H9 (cell line): Measurements from ENCODE around the gene SLC16A1. TPM values are rescaled to one million over a fixed set of nuclear protein-coding genes. Genes with fewer than 3 reads are reported as not detected.

Source experiments
- DNase-seq: peaks from one replicate; pipeline ENCODE4 v3.0.0-alpha.2; 2017
- H2AFZ ChIP-seq: one replicate; pipeline ENCODE4 v1.6.1; 2013; ENCODE audit warnings: mild to moderate bottlenecking, low read length, control low read depth, moderate library complexity
- H2AK5ac ChIP-seq: 2 replicates; pipeline ENCODE4 v1.6.1; 2013; ENCODE audit warnings: low read length, control low read depth, mixed read lengths; ENCODE audit not compliant: insufficient read length
- H2BK120ac ChIP-seq: one replicate; pipeline ENCODE4 v1.6.1; 2013; ENCODE audit warnings: low read depth, mild to moderate bottlenecking, low read length, control low read depth, inconsistent platforms; ENCODE audit not compliant: poor library complexity, severe bottlenecking
- H2BK12ac ChIP-seq: 2 replicates; pipeline ENCODE4 v1.6.1; 2013; ENCODE audit warnings: low read length, control low read depth, mixed read lengths, low read depth; ENCODE audit not compliant: insufficient read length
- H2BK15ac ChIP-seq: 2 replicates; pipeline ENCODE4 v1.6.1; 2013; ENCODE audit warnings: low read depth, low read length, control low read depth
- H2BK20ac ChIP-seq: one replicate; pipeline ENCODE4 v1.6.1; 2013; ENCODE audit warnings: low read depth, mild to moderate bottlenecking, low read length, control low read depth, inconsistent platforms; ENCODE audit not compliant: poor library complexity, severe bottlenecking
- H2BK5ac ChIP-seq: 2 replicates; pipeline ENCODE4 v1.6.1; 2013; ENCODE audit warnings: low read length, control low read depth, mixed read lengths; ENCODE audit not compliant: insufficient read length
- H3K14ac ChIP-seq: 2 replicates; pipeline ENCODE4 v1.6.1; 2013; ENCODE audit warnings: low read length, control low read depth; ENCODE audit not compliant: insufficient read depth
- H3K18ac ChIP-seq: 2 replicates; pipeline ENCODE4 v1.6.1; 2013; ENCODE audit warnings: low read depth, mild to moderate bottlenecking, mixed read lengths, low read length, control low read depth; ENCODE audit not compliant: insufficient read length
- H3K23ac ChIP-seq: 2 replicates; pipeline ENCODE4 v1.6.1; 2013; ENCODE audit warnings: low read length, control low read depth, mixed read lengths, low read depth; ENCODE audit not compliant: insufficient read length
- H3K23me2 ChIP-seq: 2 replicates; pipeline ENCODE4 v1.6.1; 2013; ENCODE audit warnings: low read depth, mild to moderate bottlenecking, mixed read lengths, low read length, control low read depth; ENCODE audit not compliant: insufficient read length, poor library complexity, severe bottlenecking
- H3K27ac ChIP-seq: 2 replicates; pipeline ENCODE4 v1.5.1; 2013; ENCODE audit warnings: low read length, control low read depth, mixed read lengths, low read depth; ENCODE audit not compliant: insufficient read length
- H3K27me3 ChIP-seq: 2 replicates; pipeline ENCODE4 v1.6.1; 2013; ENCODE audit warnings: low read length, control low read depth, inconsistent platforms; ENCODE audit not compliant: insufficient read depth
- H3K4ac ChIP-seq: 2 replicates; pipeline ENCODE4 v1.6.1; 2013; ENCODE audit warnings: low read depth, mild to moderate bottlenecking, control low read depth, inconsistent platforms, low read length, moderate library complexity
- H3K4me1 ChIP-seq: 2 replicates; pipeline ENCODE4 v1.6.1; 2013; ENCODE audit warnings: low read length, control low read depth, inconsistent platforms; ENCODE audit not compliant: insufficient read depth
- H3K4me2 ChIP-seq: 2 replicates; pipeline ENCODE4 v1.6.1; 2013; ENCODE audit warnings: low read length, control low read depth, mixed read lengths; ENCODE audit not compliant: insufficient read length, insufficient read depth
- H3K56ac ChIP-seq: 2 replicates; pipeline ENCODE4 v1.6.1; 2013; ENCODE audit warnings: low read depth, mild to moderate bottlenecking, mixed read lengths, low read length, control low read depth; ENCODE audit not compliant: insufficient read length
- H3K79me1 ChIP-seq: 2 replicates; pipeline ENCODE4 v1.6.1; 2013; ENCODE audit warnings: low read depth, mild to moderate bottlenecking, moderate library complexity, low read length, control low read depth, inconsistent platforms; ENCODE audit not compliant: insufficient read depth, poor library complexity, severe bottlenecking
- H3K79me2 ChIP-seq: 2 replicates; pipeline ENCODE4 v1.6.1; 2013; ENCODE audit warnings: low read length, control low read depth, inconsistent platforms; ENCODE audit not compliant: insufficient read depth
- H3K9ac ChIP-seq: 2 replicates; pipeline ENCODE4 v1.6.1; 2013; ENCODE audit warnings: low read length, control low read depth, mixed read lengths; ENCODE audit not compliant: insufficient read length; ENCODE audit errors: extremely low read depth
- H3K9me3 ChIP-seq: one replicate; pipeline ENCODE4 v1.6.1; 2013; ENCODE audit warnings: low read depth, low read length, inconsistent platforms; ENCODE audit not compliant: control insufficient read depth
- H3T11ph ChIP-seq: one replicate; pipeline ENCODE4 v1.6.1; 2013; ENCODE audit warnings: mild to moderate bottlenecking, low read length, control low read depth, inconsistent platforms
- H4K20me1 ChIP-seq: one replicate; pipeline ENCODE4 v1.6.1; 2013; ENCODE audit not compliant: control insufficient read depth, insufficient read length, insufficient read depth
- H4K5ac ChIP-seq: 2 replicates; pipeline ENCODE4 v1.6.1; 2013; ENCODE audit warnings: low read depth, mild to moderate bottlenecking, mixed read lengths, low read length, control low read depth; ENCODE audit not compliant: insufficient read length
- H4K8ac ChIP-seq: replicated peaks from 2 replicates; pipeline ENCODE4 v1.6.1; 2013; ENCODE audit warnings: low read length, control low read depth, mixed read lengths, low read depth; ENCODE audit not compliant: insufficient read length
- H4K91ac ChIP-seq: 2 replicates; pipeline ENCODE4 v1.6.1; 2013; ENCODE audit warnings: low read depth, mild to moderate bottlenecking, moderate library complexity, mixed read lengths, low read length, control low read depth; ENCODE audit not compliant: insufficient read length
- H3K27ac Mint-ChIP-seq, 3 experiments: 2 replicates in 2 of 3; 3 replicates in 1 of 3; pipeline ENCODE4 v1.8.0; 2020 to 2021; ENCODE audit warnings: mixed read lengths in 3 of 3, mild to moderate bottlenecking in 1 of 3, moderate library complexity in 1 of 3
- H3K27me3 Mint-ChIP-seq: 2 replicates; pipeline ENCODE4 v1.8.0; 2021; ENCODE audit warnings: low read depth, mild to moderate bottlenecking, moderate library complexity, mixed read lengths
- H3K36me3 Mint-ChIP-seq, 3 experiments: 2 replicates in 2 of 3; 3 replicates in 1 of 3; pipeline ENCODE4 v1.8.0; 2020 to 2021; ENCODE audit warnings: low read depth in 3 of 3, mixed read lengths in 3 of 3; ENCODE audit not compliant: insufficient read depth in 1 of 3
- H3K4me1 Mint-ChIP-seq, 2 experiments: 2 replicates each; pipeline ENCODE4 v1.8.0; 2020; ENCODE audit warnings: mixed read lengths in 2 of 2
- H3K4me3 Mint-ChIP-seq, 2 experiments: 2 replicates in 1 of 2; 3 replicates in 1 of 2; pipeline ENCODE4 v1.8.0; 2020 to 2021; ENCODE audit warnings: mild to moderate bottlenecking in 2 of 2, mixed read lengths in 2 of 2, moderate library complexity in 1 of 2
- H3K9me3 Mint-ChIP-seq, 2 experiments: 2 replicates in 1 of 2; 3 replicates in 1 of 2; pipeline ENCODE4 v1.8.0; 2020; ENCODE audit warnings: mild to moderate bottlenecking in 2 of 2, mixed read lengths in 2 of 2, moderate library complexity in 1 of 2
- CTCF ChIP-seq: fragments of 200-600 bp; sonication (generic); conservative IDR thresholded peaks from 3 replicates; pipeline ENCODE4 v1.8.0; 2021; ENCODE audit warnings: antibody characterized with exemption, mild to moderate bottlenecking
- WGBS: extraction: QIAGEN DNeasy Blood & Tissue Kit; methylation state at CpG from one replicate; pipeline ENCODE4 v1.1.7; 2013; ENCODE audit warnings: missing lambda C conversion rate, low lambda C conversion rate, mixed read lengths; ENCODE audit not compliant: insufficient read length; ENCODE audit errors: extremely low coverage; 5-methylcytosine and 5-hydroxymethylcytosine counted together
- total RNA-seq: library from RNA; stranded (reverse); gene quantifications from 2 replicates; pipeline ENCODE4 v1.2.1, GENCODE V29; 2021

Gene SLC16A1
- total RNA-seq, 1 experiment from 2014 or later: 381 TPM

DNA sequence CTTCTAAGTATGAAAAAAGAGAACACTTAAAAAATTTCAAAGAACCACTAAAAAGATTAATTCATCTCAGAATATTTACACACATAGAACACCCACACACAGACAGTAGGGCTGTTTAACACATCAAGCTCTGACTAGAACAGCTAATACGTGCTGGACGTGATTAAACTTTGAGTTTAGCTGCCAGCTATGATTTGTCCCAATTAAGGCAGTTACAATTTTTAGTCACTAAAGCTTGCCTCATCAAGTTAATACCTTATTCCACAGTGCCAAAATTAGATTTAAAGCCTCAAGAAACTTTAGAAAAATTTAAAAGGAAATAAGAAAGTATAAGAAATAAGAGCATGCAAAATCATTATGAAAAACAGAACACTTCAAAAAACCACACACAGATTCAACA, 18.9 kb downstream of the SLC16A1 start:
- H3K9me3 ChIP-seq: no peaks in the 10 kb centered on the region
- H3K79me2 ChIP-seq: peaks cover 67% of the 10 kb centered on the region; the same call in 1 of the 2 replicates
- no peaks in the 10 kb centered on the region for H3K23me2 ChIP-seq
- no CpG with 5 or more reads among the region's 2 CpGs for WGBS
- H2BK120ac ChIP-seq: no peak overlapping the region
- no peak overlapping the region for H3K23ac ChIP-seq
- no peak overlapping the region for H4K5ac ChIP-seq
- no peak for TF ChIP-seq CTCF
- H3K18ac ChIP-seq: no peak overlapping the region
- H3K4me2 ChIP-seq: no peak overlapping the region
- H3T11ph ChIP-seq: no peak overlapping the region
- H4K8ac ChIP-seq: no peak overlapping the region
- no peak overlapping the region for H2BK12ac ChIP-seq
- H3K27ac Mint-ChIP-seq: peak overlapping the region in 1 of 3 experiments; percentile 61; a peak in 1 of 7 replicates
- H2BK15ac ChIP-seq: no peak overlapping the region
- H2BK5ac ChIP-seq: no peak overlapping the region
- no peak overlapping the region for H4K91ac ChIP-seq
- no peak for DNase-seq
- H3K4me1 ChIP-seq: no peaks in the 10 kb centered on the region; the same call in 1 of the 2 replicates
- no peak overlapping the region for H3K56ac ChIP-seq
- peaks cover 3% of the 10 kb centered on the region for H3K79me1 ChIP-seq
- no peak overlapping the region for H2BK20ac ChIP-seq
- no peak overlapping the region for H3K4me3 Mint-ChIP-seq
- no peak overlapping the region for H3K9ac ChIP-seq
- no peaks in the 10 kb centered on the region for H3K27me3 ChIP-seq
- no peaks in the 10 kb centered on the region for H3K9me3 Mint-ChIP-seq
- no peak overlapping the region for H2AK5ac ChIP-seq
- no peaks in the 10 kb centered on the region for H3K27me3 Mint-ChIP-seq
- no peaks in the 10 kb centered on the region for H4K20me1 ChIP-seq
- no peak overlapping the region for H2AFZ ChIP-seq
- no peak overlapping the region for H3K4ac ChIP-seq
- no peak overlapping the region for H3K14ac ChIP-seq
- peaks cover 46 to 57% of the 10 kb centered on the region in 2 experiments for H3K4me1 Mint-ChIP-seq
- H3K36me3 Mint-ChIP-seq: peaks cover 13 to 45% (median 29%) of the 10 kb centered on the region in 3 experiments; a peak in 6 of 7 replicates
- H3K27ac ChIP-seq: no peak overlapping the region
